H9 (cell line): ENCODE measurements around the gene MAST4. TPM values are rescaled to one million over a fixed set of nuclear protein-coding genes. Genes with fewer than 3 reads are reported as not detected.

Experiments
- DNase-seq: peaks from one replicate; pipeline ENCODE4 v3.0.0-alpha.2; 2017
- H2AFZ ChIP-seq: one replicate; pipeline ENCODE4 v1.6.1; 2013; ENCODE audit warnings: mild to moderate bottlenecking, low read length, control low read depth, moderate library complexity
- H2AK5ac ChIP-seq: 2 replicates; pipeline ENCODE4 v1.6.1; 2013; ENCODE audit warnings: low read length, control low read depth, mixed read lengths; ENCODE audit not compliant: insufficient read length
- H2BK120ac ChIP-seq: one replicate; pipeline ENCODE4 v1.6.1; 2013; ENCODE audit warnings: low read depth, mild to moderate bottlenecking, low read length, control low read depth, inconsistent platforms; ENCODE audit not compliant: poor library complexity, severe bottlenecking
- H2BK12ac ChIP-seq: 2 replicates; pipeline ENCODE4 v1.6.1; 2013; ENCODE audit warnings: low read length, control low read depth, mixed read lengths, low read depth; ENCODE audit not compliant: insufficient read length
- H2BK15ac ChIP-seq: 2 replicates; pipeline ENCODE4 v1.6.1; 2013; ENCODE audit warnings: low read depth, low read length, control low read depth
- H2BK20ac ChIP-seq: one replicate; pipeline ENCODE4 v1.6.1; 2013; ENCODE audit warnings: low read depth, mild to moderate bottlenecking, low read length, control low read depth, inconsistent platforms; ENCODE audit not compliant: poor library complexity, severe bottlenecking
- H2BK5ac ChIP-seq: 2 replicates; pipeline ENCODE4 v1.6.1; 2013; ENCODE audit warnings: low read length, control low read depth, mixed read lengths; ENCODE audit not compliant: insufficient read length
- H3K14ac ChIP-seq: 2 replicates; pipeline ENCODE4 v1.6.1; 2013; ENCODE audit warnings: low read length, control low read depth; ENCODE audit not compliant: insufficient read depth
- H3K18ac ChIP-seq: 2 replicates; pipeline ENCODE4 v1.6.1; 2013; ENCODE audit warnings: low read depth, mild to moderate bottlenecking, mixed read lengths, low read length, control low read depth; ENCODE audit not compliant: insufficient read length
- H3K23ac ChIP-seq: 2 replicates; pipeline ENCODE4 v1.6.1; 2013; ENCODE audit warnings: low read length, control low read depth, mixed read lengths, low read depth; ENCODE audit not compliant: insufficient read length
- H3K23me2 ChIP-seq: 2 replicates; pipeline ENCODE4 v1.6.1; 2013; ENCODE audit warnings: low read depth, mild to moderate bottlenecking, mixed read lengths, low read length, control low read depth; ENCODE audit not compliant: insufficient read length, poor library complexity, severe bottlenecking
- H3K27ac ChIP-seq: 2 replicates; pipeline ENCODE4 v1.5.1; 2013; ENCODE audit warnings: low read length, control low read depth, mixed read lengths, low read depth; ENCODE audit not compliant: insufficient read length
- H3K27me3 ChIP-seq: 2 replicates; pipeline ENCODE4 v1.6.1; 2013; ENCODE audit warnings: low read length, control low read depth, inconsistent platforms; ENCODE audit not compliant: insufficient read depth
- H3K4ac ChIP-seq: 2 replicates; pipeline ENCODE4 v1.6.1; 2013; ENCODE audit warnings: low read depth, mild to moderate bottlenecking, control low read depth, inconsistent platforms, low read length, moderate library complexity
- H3K4me1 ChIP-seq: 2 replicates; pipeline ENCODE4 v1.6.1; 2013; ENCODE audit warnings: low read length, control low read depth, inconsistent platforms; ENCODE audit not compliant: insufficient read depth
- H3K4me2 ChIP-seq: 2 replicates; pipeline ENCODE4 v1.6.1; 2013; ENCODE audit warnings: low read length, control low read depth, mixed read lengths; ENCODE audit not compliant: insufficient read length, insufficient read depth
- H3K56ac ChIP-seq: 2 replicates; pipeline ENCODE4 v1.6.1; 2013; ENCODE audit warnings: low read depth, mild to moderate bottlenecking, mixed read lengths, low read length, control low read depth; ENCODE audit not compliant: insufficient read length
- H3K79me1 ChIP-seq: 2 replicates; pipeline ENCODE4 v1.6.1; 2013; ENCODE audit warnings: low read depth, mild to moderate bottlenecking, moderate library complexity, low read length, control low read depth, inconsistent platforms; ENCODE audit not compliant: insufficient read depth, poor library complexity, severe bottlenecking
- H3K79me2 ChIP-seq: 2 replicates; pipeline ENCODE4 v1.6.1; 2013; ENCODE audit warnings: low read length, control low read depth, inconsistent platforms; ENCODE audit not compliant: insufficient read depth
- H3K9ac ChIP-seq: 2 replicates; pipeline ENCODE4 v1.6.1; 2013; ENCODE audit warnings: low read length, control low read depth, mixed read lengths; ENCODE audit not compliant: insufficient read length; ENCODE audit errors: extremely low read depth
- H3K9me3 ChIP-seq: one replicate; pipeline ENCODE4 v1.6.1; 2013; ENCODE audit warnings: low read depth, low read length, inconsistent platforms; ENCODE audit not compliant: control insufficient read depth
- H3T11ph ChIP-seq: one replicate; pipeline ENCODE4 v1.6.1; 2013; ENCODE audit warnings: mild to moderate bottlenecking, low read length, control low read depth, inconsistent platforms
- H4K20me1 ChIP-seq: one replicate; pipeline ENCODE4 v1.6.1; 2013; ENCODE audit not compliant: control insufficient read depth, insufficient read length, insufficient read depth
- H4K5ac ChIP-seq: 2 replicates; pipeline ENCODE4 v1.6.1; 2013; ENCODE audit warnings: low read depth, mild to moderate bottlenecking, mixed read lengths, low read length, control low read depth; ENCODE audit not compliant: insufficient read length
- H4K8ac ChIP-seq: replicated peaks from 2 replicates; pipeline ENCODE4 v1.6.1; 2013; ENCODE audit warnings: low read length, control low read depth, mixed read lengths, low read depth; ENCODE audit not compliant: insufficient read length
- H4K91ac ChIP-seq: 2 replicates; pipeline ENCODE4 v1.6.1; 2013; ENCODE audit warnings: low read depth, mild to moderate bottlenecking, moderate library complexity, mixed read lengths, low read length, control low read depth; ENCODE audit not compliant: insufficient read length
- H3K27ac Mint-ChIP-seq, 3 experiments: 2 replicates in 2 of 3; 3 replicates in 1 of 3; pipeline ENCODE4 v1.8.0; 2020 to 2021; ENCODE audit warnings: mixed read lengths in 3 of 3, mild to moderate bottlenecking in 1 of 3, moderate library complexity in 1 of 3
- H3K27me3 Mint-ChIP-seq: 2 replicates; pipeline ENCODE4 v1.8.0; 2021; ENCODE audit warnings: low read depth, mild to moderate bottlenecking, moderate library complexity, mixed read lengths
- H3K36me3 Mint-ChIP-seq, 3 experiments: 2 replicates in 2 of 3; 3 replicates in 1 of 3; pipeline ENCODE4 v1.8.0; 2020 to 2021; ENCODE audit warnings: low read depth in 3 of 3, mixed read lengths in 3 of 3; ENCODE audit not compliant: insufficient read depth in 1 of 3
- H3K4me1 Mint-ChIP-seq, 2 experiments: 2 replicates each; pipeline ENCODE4 v1.8.0; 2020; ENCODE audit warnings: mixed read lengths in 2 of 2
- H3K4me3 Mint-ChIP-seq, 2 experiments: 2 replicates in 1 of 2; 3 replicates in 1 of 2; pipeline ENCODE4 v1.8.0; 2020 to 2021; ENCODE audit warnings: mild to moderate bottlenecking in 2 of 2, mixed read lengths in 2 of 2, moderate library complexity in 1 of 2
- H3K9me3 Mint-ChIP-seq, 2 experiments: 2 replicates in 1 of 2; 3 replicates in 1 of 2; pipeline ENCODE4 v1.8.0; 2020; ENCODE audit warnings: mild to moderate bottlenecking in 2 of 2, mixed read lengths in 2 of 2, moderate library complexity in 1 of 2
- WGBS: extraction: QIAGEN DNeasy Blood & Tissue Kit; methylation state at CpG from one replicate; pipeline ENCODE4 v1.1.7; 2013; ENCODE audit warnings: missing lambda C conversion rate, low lambda C conversion rate, mixed read lengths; ENCODE audit not compliant: insufficient read length; ENCODE audit errors: extremely low coverage; 5-methylcytosine and 5-hydroxymethylcytosine counted together
- total RNA-seq: library from RNA; stranded (reverse); gene quantifications from 2 replicates; pipeline ENCODE4 v1.2.1, GENCODE V29; 2021
- TF ChIP-seq, protein P1 (sequence below): fragments of 200-600 bp; sonication (generic); conservative IDR thresholded peaks from 3 replicates; pipeline ENCODE4 v1.8.0; 2021; ENCODE audit warnings: antibody characterized with exemption, mild to moderate bottlenecking

The MAST4 gene
- total RNA-seq, 1 experiment from 2014 or later, result 3.7 TPM

DNA sequence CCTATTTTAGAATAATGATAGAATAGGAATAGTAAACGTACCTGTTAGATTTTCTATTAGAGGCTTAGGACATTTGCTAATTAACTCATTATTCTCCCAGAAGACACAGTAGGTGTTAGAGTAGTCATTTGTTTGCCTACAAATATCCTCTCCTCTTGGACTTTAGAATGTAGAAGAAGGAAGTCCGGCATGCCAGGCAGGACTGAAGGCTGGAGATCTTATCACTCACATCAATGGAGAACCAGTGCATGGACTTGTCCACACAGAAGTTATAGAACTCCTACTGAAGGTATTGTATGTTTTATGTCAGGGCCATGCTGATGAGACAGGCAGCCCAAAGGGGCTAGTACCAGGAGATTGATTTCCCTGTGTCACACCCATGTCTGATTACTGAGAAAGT is 557.1 kb downstream of the MAST4 start:
- Histone ChIP-seq H3K18ac (no peak overlapping the region), H3K27ac (no peak overlapping the region), H2AK5ac (no peak overlapping the region), H4K5ac (no peak overlapping the region), H2BK5ac (no peak overlapping the region), H4K8ac (no peak overlapping the region), H3K4me2 (no peak overlapping the region), H3K79me2 (no peaks in the 10 kb centered on the region), H3K4ac (no peak overlapping the region), H3K23me2 (no peaks in the 10 kb centered on the region), H3K23ac (no peak overlapping the region), H2BK20ac (no peak overlapping the region), H4K91ac (no peak overlapping the region), H3K9ac (no peak overlapping the region), H3T11ph (no peak overlapping the region), H3K4me1 (no peaks in the 10 kb centered on the region), H3K79me1 (no peaks in the 10 kb centered on the region), H2AFZ (no peak overlapping the region), H3K27me3 (no peaks in the 10 kb centered on the region), H3K14ac (no peak overlapping the region), H3K56ac (no peak overlapping the region), H2BK12ac (no peak overlapping the region), H2BK120ac (no peak overlapping the region), H4K20me1 (no peaks in the 10 kb centered on the region), H2BK15ac (no peak overlapping the region), H3K9me3 (no peaks in the 10 kb centered on the region)
- Mint-ChIP-seq H3K27ac (no peak overlapping the region), H3K36me3 (no peaks in the 10 kb centered on the region), H3K27me3 (no peaks in the 10 kb centered on the region), H3K4me1 (peaks cover 0 to 8% of the 10 kb centered on the region in 2 experiments; a peak in 2 of 4 replicates), H3K4me3 (no peak overlapping the region), H3K9me3 (no peaks in the 10 kb centered on the region)
- TF ChIP-seq, protein P1, sequence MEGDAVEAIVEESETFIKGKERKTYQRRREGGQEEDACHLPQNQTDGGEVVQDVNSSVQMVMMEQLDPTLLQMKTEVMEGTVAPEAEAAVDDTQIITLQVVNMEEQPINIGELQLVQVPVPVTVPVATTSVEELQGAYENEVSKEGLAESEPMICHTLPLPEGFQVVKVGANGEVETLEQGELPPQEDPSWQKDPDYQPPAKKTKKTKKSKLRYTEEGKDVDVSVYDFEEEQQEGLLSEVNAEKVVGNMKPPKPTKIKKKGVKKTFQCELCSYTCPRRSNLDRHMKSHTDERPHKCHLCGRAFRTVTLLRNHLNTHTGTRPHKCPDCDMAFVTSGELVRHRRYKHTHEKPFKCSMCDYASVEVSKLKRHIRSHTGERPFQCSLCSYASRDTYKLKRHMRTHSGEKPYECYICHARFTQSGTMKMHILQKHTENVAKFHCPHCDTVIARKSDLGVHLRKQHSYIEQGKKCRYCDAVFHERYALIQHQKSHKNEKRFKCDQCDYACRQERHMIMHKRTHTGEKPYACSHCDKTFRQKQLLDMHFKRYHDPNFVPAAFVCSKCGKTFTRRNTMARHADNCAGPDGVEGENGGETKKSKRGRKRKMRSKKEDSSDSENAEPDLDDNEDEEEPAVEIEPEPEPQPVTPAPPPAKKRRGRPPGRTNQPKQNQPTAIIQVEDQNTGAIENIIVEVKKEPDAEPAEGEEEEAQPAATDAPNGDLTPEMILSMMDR, result no peak
- no peak for DNase-seq
- no CpG with 5 or more reads among the region's 2 CpGs for WGBS
